Ovary (tissue), 3 donors: ENCODE data around the gene CDC42EP4.

Experiments used
- CTCF ChIP-seq, 3 donors: fragments of 450-650 bp in 2 of 3; fragments of 200-600 bp in 1 of 3; IDR thresholded peaks; one replicate each; pipeline versions ENCODE4 v1.5.1 to v1.8.0; 2016 to 2022; ENCODE audit warnings: antibody characterized with exemption in 3 of 3, mild to moderate bottlenecking in 1 of 3
- EP300 ChIP-seq: sonication (generic); formaldehyde crosslinking; IDR thresholded peaks from one replicate; pipeline ENCODE4 v1.6.1; 2017; ENCODE audit warnings: antibody characterized with exemption
- donor health status: DM: no; HTN: no; CAD: no.

GRCh38 chr17:73272906-73273218, 38.9 kb downstream of the CDC42EP4 start:
- TF ChIP-seq EP300 (no peak), CTCF (IDR thresholded peaks at IDR 0.05) (no peak)
